ENCODE data around the gene TCEA3. TPM values are rescaled to one million over a fixed set of nuclear protein-coding genes. Genes with fewer than 3 reads are reported as not detected.
"Not testable (repeated sequence)": the region's sequence is repeated elsewhere in the genome, so short reads cannot be mapped to it uniquely, and the experiment has no call there.

The TCEA3 gene
- total RNA-seq, 2 donors from 2014 or later, result 20.4 to 23.0 TPM

DNA sequence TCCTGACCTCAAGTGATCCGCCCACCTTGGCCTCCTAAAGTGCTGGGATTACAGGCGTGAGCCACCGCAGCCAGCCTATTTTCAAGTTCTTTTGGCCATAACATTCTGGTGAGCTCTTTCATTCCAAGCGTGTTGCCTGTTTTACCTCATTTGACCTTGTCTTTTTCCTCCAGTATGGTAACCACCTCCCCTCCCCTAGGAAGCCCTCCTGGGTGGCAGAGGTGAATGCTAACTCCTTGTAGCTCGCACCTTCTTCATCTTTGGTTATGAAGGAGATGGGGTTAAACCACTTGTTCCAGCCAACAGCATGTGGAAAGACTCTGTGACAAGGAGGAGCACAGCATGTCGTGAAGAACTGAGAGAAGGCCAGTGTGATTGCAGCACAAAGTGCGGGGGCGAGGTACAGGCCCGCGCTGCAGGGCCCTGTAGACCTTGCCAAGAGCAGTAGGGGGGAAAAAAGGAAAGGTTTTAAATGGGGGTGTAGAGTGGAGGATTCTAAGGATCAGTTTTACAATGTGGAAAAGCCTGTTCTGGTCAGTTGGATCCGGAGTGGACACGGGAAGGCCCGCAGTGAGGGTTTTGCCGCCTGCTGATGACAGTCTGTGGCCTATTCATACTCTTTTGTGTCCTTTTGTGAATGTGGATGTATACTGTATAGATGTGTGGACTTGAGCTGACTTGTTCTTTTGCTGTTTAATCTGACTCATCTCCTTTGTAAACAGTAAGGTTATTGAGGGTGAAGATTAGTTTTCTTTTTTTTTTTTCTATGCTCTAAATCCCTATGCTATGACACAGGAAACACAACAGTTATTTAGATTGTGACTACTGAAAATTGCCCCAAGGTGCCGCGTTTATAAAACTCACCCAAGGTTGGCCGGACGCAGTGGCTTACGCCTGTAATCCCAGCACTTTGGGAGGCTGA is 47.4 kb downstream of the TCEA3 start:
- DNase-seq (ENCODE audit: low spot score), result peak; percentile 87
- intact Hi-C loops (cut with DNase I), result no loop called here

DNA sequence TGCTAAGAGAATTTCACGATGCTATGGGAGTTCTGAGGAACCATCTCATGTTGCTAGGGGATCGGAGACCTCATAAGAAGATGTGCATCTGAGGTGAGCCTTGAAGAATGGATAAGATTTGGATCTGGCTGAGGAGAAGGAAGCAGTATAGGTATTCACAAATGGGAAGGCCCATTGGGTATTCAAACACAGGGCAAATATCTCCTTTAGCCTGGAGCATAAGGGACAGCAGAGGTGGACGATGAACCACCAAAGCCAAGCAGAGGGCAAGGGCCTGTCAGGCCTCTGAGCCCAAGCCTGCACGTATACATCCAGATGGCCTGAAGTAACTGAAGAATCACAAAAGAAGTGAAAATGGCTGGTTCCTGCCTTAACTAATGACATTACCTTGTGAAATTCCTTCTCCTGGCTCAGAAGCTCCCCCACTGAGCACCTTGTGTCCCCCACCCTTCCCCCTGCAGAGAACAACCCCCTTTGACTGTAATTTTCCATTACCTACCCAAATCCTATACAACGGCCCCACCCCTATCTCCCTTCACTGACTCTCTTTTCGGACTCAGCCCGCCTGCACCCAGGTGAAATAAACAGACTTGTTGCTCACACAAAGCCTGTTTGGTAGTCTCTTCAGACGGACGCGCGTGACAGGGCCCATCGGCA is 50.3 kb downstream of the TCEA3 start:
- intact Hi-C loops (cut with DNase I); DNase-seq (ENCODE audit: low spot score): not testable (repeated sequence)

DNA sequence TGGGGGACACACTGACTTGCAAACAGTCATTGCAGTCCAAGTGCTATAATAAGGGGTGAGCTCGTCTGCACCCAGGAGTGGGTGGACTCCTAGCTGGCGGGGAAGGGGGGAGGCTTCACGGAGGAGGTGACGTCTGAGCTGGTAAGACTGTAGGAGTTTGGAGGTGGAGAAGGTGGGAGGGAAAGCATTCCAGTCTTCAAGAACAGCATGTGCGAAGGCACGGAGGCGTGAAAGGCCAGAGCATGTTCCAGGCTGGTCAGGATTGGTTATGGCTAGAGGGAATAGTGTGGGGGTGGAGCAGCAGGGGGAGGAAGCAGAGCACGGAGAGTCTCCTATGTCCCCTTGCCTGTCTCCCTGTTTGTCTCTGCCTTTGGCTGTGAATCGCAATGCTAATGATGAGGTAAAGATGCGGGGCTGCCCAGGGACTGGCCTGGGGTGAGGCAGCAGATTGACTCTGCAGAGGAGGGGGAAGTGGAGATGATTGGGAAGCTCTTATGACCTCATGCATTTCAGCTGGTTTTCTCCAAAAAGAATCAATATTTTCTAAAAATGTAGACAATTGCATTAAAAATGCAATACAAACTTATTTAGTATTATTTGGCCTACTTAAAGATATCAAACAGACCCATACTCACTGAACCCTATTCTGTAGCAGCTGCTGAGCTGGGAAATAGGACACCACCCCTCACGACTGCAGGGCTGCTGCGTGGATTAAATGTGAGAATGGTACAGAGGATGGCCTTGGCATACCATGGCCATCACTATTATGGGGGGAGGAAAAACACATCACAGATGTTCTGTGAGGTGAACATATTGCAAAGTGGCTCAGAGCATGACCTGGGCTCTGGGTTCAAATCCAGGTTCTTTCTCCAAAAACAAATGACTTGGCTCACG is 52.3 kb downstream of the TCEA3 start:
- peak; percentile 45 for DNase-seq (ENCODE audit: low spot score)
- intact Hi-C loops (cut with DNase I), result no loop called here

DNA sequence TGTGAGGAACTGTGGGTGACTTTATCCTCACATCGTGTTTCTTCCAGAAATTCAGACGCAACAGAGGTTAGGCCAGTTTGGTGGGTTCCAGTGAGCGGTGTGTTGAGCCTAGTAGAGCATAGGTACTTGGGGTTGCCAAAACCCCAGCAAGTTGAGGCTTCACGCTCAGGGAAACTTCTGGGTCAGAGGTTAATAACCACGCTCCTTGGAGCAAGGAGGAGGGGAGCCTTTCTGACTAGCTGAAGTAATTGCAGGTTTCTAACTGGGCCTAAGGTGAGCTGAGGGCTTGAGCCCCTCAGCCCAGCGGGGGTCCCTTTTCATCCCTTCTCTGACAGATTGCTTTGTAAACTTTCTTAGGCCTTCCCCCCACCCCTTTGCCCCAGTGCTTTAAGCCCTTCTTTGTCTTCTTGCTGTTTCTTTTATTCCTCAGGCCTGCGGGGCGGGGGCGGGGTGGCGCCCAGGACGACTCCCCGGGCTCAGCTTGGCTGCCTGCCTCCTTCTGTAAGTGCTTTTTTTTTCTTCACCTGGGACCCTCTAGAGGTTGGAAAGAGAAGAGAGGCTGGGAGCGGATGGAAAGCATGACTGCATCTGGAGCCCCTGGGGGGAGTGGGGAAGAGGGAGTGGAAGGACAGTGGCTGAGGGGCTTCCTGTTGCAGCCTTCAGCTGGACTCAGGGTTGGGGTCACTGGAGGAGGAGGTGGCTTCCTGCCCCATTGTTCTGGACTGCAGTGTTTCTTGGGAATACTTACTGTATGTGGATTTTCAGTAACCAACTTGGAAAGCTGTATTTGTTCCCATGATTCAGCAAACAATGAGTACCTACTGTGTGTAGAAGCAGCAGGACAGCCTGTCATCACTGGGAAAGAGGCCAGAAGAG is 53.6 kb downstream of the TCEA3 start:
- DNase-seq (ENCODE audit: low spot score), result peak; percentile 49
- intact Hi-C loops (cut with DNase I), result no loop called here

DNA sequence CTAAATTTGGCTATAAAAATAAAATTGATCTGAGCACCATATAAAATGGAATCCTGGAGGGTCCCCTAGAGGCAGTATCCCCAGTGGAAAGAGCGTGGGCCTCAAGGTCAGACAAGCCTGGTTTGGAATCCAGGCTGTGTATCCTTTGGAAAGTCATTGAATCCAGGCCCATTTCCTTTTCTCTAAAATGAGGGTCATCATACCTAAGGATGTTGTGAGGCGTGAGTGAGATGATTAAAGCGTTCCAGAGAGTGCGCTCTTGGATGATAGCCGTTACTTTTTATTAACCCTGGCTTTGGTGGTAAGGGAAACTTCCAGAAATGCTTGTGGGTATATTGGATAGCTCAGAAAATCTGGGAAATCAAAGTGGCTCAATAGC is 54.2 kb downstream of the TCEA3 start:
- DNase-seq (ENCODE audit: low spot score), result peak; percentile 29
- intact Hi-C loops (cut with DNase I), result no loop called here

DNA sequence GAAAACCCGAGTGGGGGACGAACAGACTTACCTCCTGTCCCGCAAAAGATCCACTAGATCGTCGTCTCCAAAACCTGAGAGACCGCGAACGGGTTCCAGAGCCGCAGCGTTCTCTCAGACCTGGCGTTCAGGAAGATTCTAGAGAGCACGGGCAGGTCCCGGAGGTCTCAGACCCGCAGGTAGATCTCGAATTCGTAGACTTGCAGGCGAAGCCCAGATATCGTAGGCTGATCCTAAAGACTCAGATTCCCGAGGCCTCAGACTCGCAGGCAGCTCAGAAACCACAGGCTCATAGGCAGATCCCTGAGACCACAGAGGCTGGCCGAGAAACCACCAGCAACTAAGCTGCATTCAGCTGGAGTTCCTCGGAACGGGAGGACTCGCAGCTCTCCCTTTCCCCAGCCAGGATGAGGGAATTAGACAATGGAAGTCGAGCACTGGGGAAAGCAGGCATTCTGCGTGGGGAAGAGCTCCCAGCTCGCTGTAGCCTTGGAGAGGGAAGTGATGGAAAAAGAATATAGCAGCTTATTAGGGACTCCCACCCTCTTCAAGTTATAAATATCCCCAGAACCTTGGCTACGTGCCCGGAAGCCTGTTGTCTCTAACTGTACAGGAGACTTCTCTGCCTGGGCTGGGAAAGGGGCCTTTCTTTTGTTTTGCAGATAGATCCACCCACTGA is 55.1 kb downstream of the TCEA3 start, which contains the start of gene ZNF436:
ZNF436 (minus strand) TSS at position 502 of the 679 bp plus-strand sequence. CDS start 1,831 bp downstream, outside the sequence.
- peak; percentile 92 for DNase-seq (ENCODE audit: low spot score)
- intact Hi-C loops (cut with DNase I), result no loop called here

DNA sequence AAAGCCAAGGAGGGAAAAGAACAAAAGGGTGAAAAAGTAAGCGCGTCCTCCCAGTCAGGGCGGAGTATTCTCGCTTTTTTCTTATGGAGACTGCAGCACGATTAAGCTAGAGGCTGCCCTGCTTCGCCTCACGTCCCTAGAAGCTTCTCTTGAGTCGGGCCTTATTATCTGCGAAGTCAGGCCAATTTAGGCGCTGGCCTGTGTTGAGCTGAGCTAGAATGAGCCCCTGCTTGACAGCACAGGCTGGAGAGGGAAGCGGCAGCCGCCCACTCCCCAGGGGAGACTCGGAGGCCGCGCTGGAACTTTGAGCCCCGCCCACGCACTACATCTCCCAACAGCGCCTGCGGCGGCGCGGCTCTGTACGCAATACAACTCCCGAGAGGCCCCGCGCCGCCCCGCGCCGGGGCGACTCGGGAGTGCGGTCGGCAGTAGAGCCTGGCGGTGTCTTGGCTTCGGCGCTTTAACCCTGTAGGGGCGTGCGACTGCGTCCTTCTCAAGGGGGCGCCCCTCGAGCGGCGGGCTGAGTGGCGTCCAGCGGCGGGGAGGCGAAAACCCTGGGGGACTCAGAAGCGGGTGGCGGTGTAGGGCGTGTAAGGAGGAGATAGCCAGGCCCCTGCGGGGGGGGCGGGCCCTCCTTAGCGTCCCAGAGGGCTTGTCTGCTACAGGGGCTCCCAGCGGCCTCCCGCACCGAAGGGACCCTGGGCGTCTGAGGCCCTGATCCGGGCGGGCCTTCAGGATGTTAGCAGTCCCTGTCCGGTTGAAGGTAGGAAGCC is 55.8 kb downstream of the TCEA3 start:
- DNase-seq (ENCODE audit: low spot score), result peak; percentile 97
- intact Hi-C loops (cut with DNase I), result no loop called here

DNA sequence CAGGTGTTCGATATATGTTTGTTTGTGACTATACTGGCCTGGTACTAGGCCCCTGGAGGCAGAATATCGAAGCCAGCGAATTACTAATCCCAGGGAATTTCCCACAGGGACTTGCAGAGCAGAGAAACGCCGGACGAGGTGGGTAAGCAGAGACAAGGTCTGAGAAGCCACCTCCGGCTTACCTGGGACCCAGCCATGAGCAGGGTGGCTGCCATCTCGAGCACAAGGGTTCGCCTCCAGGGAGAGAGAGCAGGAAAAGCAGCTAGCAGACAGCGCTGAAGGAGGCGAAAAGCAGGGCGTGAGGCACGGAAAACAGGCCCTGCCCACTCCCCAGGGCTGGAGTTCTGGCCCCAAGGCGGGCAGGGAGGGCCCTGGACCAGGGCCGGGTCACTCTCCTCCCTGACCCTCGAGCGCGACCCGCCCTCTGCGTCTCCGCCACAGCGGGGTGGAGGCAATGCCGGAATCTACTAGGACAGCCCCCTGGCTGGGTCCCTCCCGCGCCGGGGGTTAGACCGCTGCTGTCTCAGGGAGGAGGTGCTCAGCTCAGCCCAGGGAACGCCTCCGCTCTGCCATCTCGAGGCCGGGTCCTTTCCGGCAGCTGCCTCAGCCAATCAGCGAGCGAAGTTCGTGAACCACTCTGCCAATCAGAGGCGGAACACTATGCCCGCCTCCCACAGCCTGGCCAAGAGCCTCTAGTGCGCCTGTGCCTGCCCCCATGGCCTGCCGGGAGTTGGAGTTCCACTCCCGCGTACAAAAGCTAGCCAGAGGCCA is 56.6 kb downstream of the TCEA3 start:
- DNase-seq (ENCODE audit: low spot score), result peak; percentile 99
- intact Hi-C loops (cut with DNase I), result no loop called here

DNA sequence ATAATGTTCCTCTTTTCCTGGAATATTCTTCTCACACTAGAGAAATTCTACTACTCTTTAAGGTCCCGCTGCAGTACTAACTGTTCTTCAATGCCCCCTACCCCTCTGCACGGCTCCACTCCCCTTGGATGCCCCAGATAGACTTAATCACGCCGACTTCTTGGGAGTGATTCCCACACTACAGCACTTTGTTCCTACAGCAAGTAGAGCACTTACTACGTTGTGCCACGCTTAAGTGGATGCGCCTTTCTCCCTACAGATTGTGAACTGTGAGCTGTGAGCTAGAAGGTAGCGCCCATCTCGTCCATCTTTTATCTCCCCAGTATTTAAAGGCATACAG is 57.1 kb downstream of the TCEA3 start:
- peak; percentile 51 for DNase-seq (ENCODE audit: low spot score)
- intact Hi-C loops (cut with DNase I), result no loop called here

DNA sequence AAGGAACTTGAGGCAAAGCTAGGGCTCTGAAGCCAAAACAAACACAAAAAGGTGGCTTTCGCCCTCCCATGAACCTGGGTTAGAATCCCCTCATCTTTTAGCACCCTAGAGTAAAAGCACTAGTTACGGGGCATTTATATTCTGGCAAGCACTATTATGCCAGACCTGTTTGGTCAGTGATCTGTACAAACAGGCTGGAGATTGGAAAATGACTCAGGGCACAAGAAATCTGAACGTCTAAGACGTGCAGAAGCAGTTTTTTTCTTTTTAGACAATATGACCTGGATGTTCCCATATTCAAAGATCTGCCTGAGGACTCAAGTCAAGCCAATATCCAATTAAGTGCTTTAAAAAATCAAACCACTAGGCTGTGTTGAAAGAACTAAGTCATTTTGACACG is 58.0 kb downstream of the TCEA3 start:
- DNase-seq (ENCODE audit: low spot score), result no peak
- intact Hi-C loops (cut with DNase I), result no loop called here

DNA sequence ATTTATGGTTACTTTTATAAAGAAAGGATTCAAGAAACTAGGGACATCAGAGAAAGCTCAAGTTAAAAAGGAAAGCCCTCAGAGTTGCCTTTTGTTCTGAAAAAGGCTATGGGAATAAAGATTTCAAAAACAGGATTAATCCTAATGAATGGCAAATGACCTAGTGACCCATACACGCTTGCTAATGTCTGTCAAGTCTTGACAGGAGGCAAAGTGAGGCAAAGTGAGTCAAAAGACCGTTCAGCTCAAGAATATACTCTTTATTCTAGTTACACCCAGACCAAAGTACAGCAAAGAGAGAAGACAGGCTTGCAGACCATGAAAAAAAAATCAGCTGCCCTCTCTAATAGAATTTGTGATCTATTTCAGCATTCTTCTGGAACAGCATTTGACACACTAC is 58.4 kb downstream of the TCEA3 start:
- DNase-seq (ENCODE audit: low spot score), result no peak
- intact Hi-C loops (cut with DNase I), result no loop called here

DNA sequence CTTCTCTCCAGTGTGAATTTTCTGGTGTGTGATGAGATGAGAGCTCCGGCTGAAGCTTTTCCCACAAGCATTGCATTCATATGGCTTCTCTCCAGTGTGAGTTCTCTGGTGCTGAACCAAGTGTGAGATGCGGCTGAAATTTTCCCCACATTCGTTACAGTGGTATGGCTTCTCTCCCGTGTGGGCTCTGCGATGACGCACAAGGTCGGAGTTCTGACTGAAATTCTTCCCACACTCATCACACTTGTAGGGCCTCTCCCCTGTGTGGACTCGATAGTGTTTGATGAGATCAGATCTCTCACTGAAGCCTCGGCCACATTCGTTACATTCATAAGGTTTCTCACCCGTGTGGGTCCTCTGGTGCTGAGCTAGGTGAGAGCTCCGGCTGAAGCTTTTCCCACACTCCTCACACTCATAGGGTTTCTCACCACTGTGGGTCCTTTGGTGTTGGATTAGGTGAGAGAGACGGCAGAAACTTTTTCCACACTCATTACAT is 62.3 kb downstream of the TCEA3 start:
- intact Hi-C loops (cut with DNase I), result no loop called here
- DNase-seq (ENCODE audit: low spot score), result no peak

DNA sequence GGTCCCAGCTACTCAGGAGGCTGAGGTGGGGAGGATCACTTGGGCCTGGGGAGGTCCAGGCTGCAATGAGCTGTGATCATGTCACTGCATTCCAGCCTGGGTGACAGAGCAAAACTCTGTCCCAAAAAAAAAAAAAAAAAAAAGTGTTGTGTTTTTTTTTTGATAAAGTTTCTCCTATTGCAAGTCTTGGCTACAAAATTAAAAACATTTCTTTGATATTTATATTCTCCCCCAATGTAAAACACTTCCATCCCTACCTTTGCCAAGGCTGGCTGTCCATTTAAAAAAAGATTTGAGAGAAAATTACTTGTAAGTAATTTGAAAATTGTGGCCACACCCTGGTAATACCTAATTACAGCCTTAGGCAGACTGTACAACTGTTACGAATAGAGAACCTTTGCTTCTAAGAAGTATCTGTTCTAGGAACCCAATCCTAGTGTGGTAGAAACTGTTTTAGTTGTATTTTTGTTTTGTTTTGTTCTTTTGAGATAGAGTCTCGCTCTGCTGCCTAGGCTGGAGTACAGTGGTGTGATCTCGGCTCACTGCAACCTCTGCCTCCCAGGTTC is 66.2 kb downstream of the TCEA3 start:
- intact Hi-C loops (cut with DNase I), result no loop called here

DNA sequence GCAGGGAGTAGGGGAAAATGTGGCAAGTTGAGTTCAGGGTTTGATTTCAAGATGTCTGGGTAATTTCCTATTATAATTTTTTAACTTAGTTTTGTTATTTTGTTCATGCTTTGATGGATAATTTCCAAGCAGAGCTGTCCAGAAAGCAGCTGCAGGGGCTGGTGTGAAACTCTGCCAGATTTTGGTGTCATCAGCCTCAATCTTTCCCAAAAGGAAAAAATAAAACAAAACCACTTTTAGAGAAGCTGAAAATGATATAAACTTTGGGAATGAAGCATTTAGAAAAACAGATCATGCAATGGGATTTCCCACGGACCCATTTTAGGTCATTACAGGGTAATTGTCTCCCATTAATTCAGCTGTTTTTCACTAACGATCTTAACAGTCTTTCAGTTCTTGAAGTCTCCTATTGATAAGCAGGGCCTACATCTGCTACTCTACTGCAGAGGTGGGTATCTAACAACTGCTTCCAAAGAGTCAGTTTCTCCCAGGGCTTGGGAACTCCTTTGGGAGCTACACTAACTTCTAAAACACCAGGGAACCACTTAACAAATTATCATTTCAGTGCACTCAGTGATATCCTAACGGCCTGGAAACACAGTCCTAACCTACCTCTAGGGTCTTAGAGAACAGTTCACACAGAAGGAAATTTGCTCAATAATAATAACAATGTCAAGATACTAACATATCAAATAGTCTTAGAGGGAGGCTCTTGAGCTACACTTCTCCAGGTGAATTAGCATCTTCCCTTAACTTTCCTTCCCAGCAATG is 67.2 kb downstream of the TCEA3 start:
- intact Hi-C loops (cut with DNase I), result no loop called here
- no peak for DNase-seq (ENCODE audit: low spot score)

More for the DNA sequence above, 66.2 kb downstream of the TCEA3 start:
- DNase-seq (ENCODE audit: low spot score), result no peak

DNA sequence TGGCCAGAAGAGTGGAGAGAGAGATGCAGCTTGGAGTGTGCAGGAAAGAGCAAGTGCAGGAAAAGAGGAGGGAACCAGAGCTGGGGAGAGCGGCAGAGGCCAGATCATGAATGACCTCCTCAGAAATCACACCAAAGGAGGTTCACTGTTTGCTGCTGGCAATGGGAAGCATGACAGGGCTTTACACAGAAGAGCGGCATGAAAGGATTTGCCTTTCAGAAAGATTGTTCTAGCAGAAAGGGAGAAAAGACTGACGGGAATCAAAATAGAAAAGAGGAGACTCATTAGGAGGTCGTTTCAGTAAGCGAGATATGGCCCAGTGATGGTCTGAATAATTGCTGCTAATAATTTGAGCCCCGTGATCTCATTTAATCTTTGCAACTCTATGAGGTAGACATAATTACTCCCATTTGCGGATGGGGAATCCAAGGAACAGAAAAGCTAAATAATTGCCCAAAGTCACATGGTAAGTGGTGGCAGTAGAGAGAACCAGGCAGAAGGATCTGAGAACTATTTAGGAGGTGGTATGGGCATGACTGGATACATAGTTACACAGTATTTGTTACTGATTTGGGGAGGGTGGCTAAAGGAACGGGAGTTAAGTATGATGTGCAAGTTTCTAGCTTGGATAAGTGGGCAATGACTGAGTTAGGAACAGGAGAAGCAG is 67.9 kb downstream of the TCEA3 start:
- no peak for DNase-seq (ENCODE audit: low spot score)
- intact Hi-C loops (cut with DNase I), result no loop called here
